Inflammatory macrophage treated with lipopolysaccharide for 1 hour (primary cell): ENCODE results near the gene UPK3BL1.
"Not testable (repeated sequence)": the region's sequence is repeated elsewhere in the genome, so short reads cannot be mapped to it uniquely, and the experiment has no call there.

Experiments used
- DNase-seq, 2 donors: peaks; one replicate each; pipeline ENCODE4 v3.0.0-alpha.2; 2020 to 2022

The UPK3BL1 gene

DNA sequence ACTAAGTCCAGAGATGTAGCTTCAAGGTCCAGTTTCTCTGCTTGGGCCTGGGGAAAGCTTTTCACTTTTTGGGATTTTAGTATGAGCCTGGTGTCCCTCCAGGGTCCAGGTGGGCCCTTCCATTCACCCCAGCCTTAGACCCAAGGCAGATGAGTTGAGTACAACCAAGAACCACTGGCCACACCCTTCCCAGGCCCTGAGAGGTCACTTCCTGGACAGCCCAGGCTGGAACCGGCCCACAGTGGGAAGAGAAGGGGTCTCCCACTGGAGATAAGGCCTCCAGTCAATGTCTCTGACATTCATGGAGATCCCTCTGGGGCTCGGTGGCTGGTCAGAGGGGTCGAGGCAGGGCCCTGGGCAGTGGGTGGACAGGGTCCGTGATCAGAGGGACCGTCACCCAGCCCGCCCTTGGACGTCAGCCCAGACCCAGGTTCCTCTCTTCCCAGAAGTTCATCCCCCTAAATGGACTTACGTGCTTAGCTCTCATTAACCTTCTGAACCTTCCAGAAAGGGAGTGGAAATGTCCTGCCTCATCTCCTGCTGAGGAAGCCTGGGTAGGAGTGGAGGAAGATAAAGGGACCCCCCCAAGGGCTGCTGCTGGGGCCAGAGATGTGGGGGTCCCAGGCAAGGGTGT, 15.2 kb downstream of the UPK3BL1 start:
- not testable (repeated sequence) for DNase-seq

DNA sequence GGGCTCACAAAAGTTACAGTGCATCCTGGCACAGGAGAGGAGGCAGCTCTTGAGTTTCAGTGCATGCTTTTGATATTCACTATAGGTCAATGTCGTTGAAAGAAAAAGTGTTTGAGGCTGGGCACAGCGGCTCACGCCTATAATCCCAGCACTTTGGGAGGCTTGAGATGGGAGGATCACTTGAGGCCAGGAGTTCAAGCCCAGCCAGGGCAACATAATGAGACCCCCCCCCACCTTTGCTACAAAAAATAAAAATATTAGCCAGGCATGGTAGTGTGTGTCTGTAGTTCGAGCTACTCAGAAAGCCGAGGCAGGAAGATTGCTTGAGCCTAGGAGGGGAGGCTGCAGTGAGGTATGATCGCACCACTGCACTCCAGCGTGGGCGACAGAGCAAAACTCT, 24.5 kb downstream of the UPK3BL1 start:
- not testable (repeated sequence) for DNase-seq

DNA sequence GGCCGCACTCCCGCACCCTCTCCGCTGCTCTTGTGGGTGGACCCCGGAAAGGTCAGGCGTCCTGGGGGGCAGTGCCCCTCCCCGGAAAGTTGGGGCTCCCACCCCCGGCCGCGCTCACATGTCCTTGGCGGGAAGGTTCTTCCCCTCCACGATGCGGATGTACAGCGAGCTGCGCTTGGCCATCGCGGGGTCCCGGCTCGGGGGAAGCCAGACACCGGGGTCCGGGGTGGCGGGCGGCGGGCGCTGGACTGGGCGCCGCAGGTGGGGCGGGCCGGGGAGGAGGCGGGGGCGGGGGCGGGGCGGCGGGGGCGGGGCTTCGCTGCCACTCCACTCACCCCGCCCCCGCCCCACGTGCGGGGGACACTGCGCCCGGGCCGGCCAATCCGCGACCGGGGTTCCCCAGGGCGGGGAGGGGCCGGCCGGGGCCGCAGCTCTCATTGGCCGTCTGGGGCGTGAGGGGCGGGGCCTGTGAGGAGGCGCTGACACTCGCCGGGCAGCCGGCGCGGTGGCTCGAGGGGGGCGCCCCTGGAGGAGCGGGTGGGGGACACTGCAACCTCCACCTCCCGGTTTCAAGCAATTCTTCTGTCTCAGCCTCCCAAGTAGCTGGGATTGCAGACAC, 26.0 kb downstream of the UPK3BL1 start, which contains the start of gene RASA4:
RASA4 (minus strand) TSS at position 250 of the 619 bp plus-strand sequence; CDS start at position 183, 67 bp downstream.
- DNase-seq = peak; percentile 0

DNA sequence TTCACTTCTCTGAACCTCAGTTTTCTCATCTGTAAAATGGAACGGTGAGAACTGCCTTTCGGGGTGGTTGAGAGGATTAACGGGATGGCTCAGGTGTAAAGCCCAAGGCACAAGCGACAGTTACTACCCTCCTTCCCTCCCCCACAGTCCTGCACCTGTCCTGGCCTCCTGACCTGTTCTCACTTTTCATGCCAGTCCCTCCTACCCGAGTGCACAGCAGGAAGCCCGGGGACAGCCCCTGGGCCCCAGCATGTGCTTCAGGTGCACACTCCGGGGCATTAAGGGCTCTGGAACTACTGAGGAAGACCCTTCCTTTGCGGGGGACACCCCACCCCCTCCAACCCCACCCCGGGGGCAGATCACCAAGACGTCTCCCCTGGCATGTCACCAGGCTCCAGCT, 26.7 kb downstream of the UPK3BL1 start:
- not testable (repeated sequence) for DNase-seq

GRCh38 chr7:102614873-102615272, 27.7 kb downstream of the UPK3BL1 start:
- DNase-seq = not testable (repeated sequence)

- not testable (repeated sequence) for DNase-seq
Measured at GRCh38 chr7:102614346-102614697, 28.3 kb downstream of the UPK3BL1 start.

DNA sequence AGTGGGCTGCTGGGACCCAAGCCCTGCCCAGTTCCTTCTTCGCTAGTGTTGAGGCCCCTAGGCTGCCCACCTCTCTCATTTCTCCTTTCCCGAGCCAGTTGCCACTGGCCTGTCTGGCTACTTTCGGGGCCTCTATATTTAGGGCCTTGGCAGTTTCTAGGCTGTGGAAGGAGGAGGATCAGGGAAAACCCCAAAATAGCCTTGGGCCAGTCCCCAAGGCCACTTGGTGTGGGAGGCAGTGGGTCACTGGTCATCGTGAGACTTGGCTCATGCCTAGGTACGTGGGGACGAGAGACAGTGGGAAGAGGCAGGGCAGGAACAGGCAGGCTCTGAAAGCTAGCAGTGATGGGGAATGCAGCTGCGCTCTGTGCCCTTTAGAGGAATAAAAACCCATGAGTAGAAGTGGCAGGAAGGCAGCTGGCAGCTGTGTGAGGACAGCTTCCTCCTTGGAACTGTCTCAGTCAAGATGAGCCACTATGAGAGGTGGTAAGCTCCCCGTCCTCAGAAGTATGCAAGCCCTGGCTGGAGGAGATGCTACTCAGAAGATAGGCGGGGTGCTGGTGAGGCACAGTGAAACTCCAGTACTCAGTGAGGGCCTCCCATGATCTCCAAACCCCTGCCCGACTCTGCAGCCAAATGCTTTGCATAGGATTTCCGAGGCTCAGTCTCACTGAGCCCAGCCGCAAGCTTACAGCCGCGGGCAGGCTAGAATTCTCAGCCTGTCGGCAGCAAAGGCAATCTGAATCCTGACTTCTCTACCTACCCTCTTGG, 28.8 kb downstream of the UPK3BL1 start:
- DNase-seq = not testable (repeated sequence)

- peak; percentile 1 to 7 for DNase-seq
Measured at GRCh38 chr7:102611675-102612325, 30.8 kb downstream of the UPK3BL1 start.

- not testable (repeated sequence) for DNase-seq
Measured at GRCh38 chr7:102611013-102611674, 31.4 kb downstream of the UPK3BL1 start.

DNA sequence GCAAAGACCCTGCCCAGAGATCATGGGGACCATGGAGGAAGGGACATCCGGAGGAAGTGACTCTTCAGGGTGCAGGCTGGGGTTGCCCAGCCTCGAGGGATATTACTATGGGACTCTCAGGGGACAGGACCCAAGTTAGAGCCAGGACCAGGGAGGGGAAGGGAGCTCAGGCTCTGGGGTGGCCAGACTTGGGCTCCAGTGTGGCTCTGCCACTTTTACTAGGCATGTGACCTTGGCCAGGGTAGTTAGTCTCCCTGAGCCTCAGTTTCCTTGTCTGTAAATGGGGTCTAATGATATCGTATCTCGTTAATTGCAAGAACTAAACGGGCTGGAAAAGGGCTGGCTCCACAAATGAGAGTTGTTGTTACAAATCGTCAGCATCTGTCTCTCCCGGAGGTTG, 32.1 kb downstream of the UPK3BL1 start:
- DNase-seq = not testable (repeated sequence)

- not testable (repeated sequence) for DNase-seq
Measured at GRCh38 chr7:102609734-102610133, 32.9 kb downstream of the UPK3BL1 start.

GRCh38 chr7:102606848-102607247, 35.7 kb downstream of the UPK3BL1 start:
- not testable (repeated sequence) for DNase-seq

GRCh38 chr7:102604431-102605145, 38.0 kb downstream of the UPK3BL1 start:
- DNase-seq = not testable (repeated sequence)

DNA sequence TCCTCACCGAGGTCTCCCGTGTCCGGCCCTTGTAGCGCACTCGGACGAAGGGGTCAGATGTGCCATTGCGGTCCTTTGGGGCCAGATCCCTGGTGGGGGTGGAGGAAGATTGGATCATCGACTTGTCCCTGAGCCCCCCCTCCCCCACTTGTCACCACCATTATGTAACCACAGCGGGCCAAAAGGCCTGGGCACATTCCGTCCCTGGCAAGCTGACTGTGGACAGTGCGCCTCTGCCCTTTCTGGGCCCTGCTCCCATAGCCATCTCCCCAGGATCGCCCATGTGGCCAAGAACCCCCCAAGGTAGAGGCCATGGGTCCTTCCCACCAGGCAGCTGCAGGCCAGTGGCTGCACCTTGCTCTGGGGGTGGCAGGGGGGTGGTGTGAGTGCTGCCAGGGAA, 40.3 kb downstream of the UPK3BL1 start:
- not testable (repeated sequence) for DNase-seq

DNA sequence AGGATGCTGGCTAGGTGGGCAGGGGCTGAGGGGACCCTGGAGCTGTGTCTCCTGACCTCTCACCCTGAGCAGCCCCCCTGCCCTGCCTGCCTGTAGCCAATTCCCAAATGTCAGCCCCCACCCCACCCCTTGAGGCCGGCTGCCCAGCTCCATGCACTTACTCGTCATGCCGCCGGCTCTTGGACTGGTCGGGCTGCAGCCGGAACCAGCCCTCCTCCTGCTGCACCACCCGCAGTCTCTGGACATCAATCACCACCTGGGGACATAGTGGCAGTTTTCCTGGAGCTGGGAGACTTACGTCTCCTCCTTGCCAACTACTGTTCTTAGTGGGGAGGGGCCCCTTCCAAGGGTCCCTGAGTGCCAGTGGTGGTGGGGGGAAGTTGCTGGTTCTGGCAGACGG, 42.9 kb downstream of the UPK3BL1 start:
- DNase-seq = not testable (repeated sequence)

- DNase-seq = not testable (repeated sequence)
Measured at GRCh38 chr7:102596036-102596435, 46.6 kb downstream of the UPK3BL1 start.

- DNase-seq = not testable (repeated sequence)
Measured at GRCh38 chr7:102593637-102594334, 48.8 kb downstream of the UPK3BL1 start.

GRCh38 chr7:102592477-102593019, 50.0 kb downstream of the UPK3BL1 start:
- DNase-seq = not testable (repeated sequence)

GRCh38 chr7:102589857-102590256, 52.7 kb downstream of the UPK3BL1 start:
- DNase-seq = not testable (repeated sequence)
